Measurements from ENCODE around the gene IL2RA. TPM values are rescaled to one million over a fixed set of nuclear protein-coding genes. Genes with fewer than 3 reads are reported as not detected.

IL2RA gene
- total RNA-seq, 1 experiment from 2014 or later: not detected

GRCh38 chr10:5970527-5970926 is 91.6 kb downstream of the IL2RA start:
- Histone ChIP-seq H3K36me3 (ENCODE audit: low read depth, low read length) (no peaks in the 10 kb centered on the region), H3K79me2 (ENCODE audit: low read length) (0 out of 2 replicates have a peak, but pooled peaks cover 7% of the 10 kb centered on the region), H3K27me3 (ENCODE audit: low read length) (no peaks in the 10 kb centered on the region), H3K9me2 (replicated peaks; ENCODE audit: low read length) (no peaks in the 10 kb centered on the region), H3K4me2 (ENCODE audit: low read length) (no peak overlapping the region), H3F3A (ENCODE audit: low read length, unreplicated experiment) (no peaks in the 10 kb centered on the region), H3K27ac (ENCODE audit: low read length) (no peak overlapping the region), H3K9me3 (ENCODE audit: low read length) (no peaks in the 10 kb centered on the region), H4K20me1 (ENCODE audit: low read length) (no peaks in the 10 kb centered on the region), H3K9ac (ENCODE audit: low read length) (no peak overlapping the region), H2AFZ (ENCODE audit: low read length) (no peak overlapping the region), H3K4me1 (ENCODE audit: insufficient read depth, low read length) (no peaks in the 10 kb centered on the region), H3K4me3 (ENCODE audit: low read length) (no peak overlapping the region)
- no TSS peak for BruUV-seq (replicated peaks)
- ATAC-seq: no peak
- no peak for TF ChIP-seq CTCF (conservative IDR thresholded peaks at IDR 0.05; ENCODE audit: low read depth, low read length)
- TF ChIP-seq EZH2 (IDR thresholded peaks at IDR 0.05; ENCODE audit: low read length, unreplicated experiment): no peak
- DNase-seq: no peak
- intact Hi-C loops (cut with micrococcal nuclease): no loop called here
- ChIA-PET CTCF (no interaction called here), POLR2A (ENCODE audit: unreplicated experiment) (no interaction called here)

- H3K27me3 ChIP-seq (ENCODE audit: low read length): no peaks in the 10 kb centered on the region
- ChIA-PET POLR2A (ENCODE audit: unreplicated experiment) (no interaction called here), CTCF (no interaction called here)
- no peak overlapping the region for H2AFZ ChIP-seq (ENCODE audit: low read length)
- no peaks in the 10 kb centered on the region for H3K9me3 ChIP-seq (ENCODE audit: low read length)
- H3K9me2 ChIP-seq (replicated peaks; ENCODE audit: low read length): no peaks in the 10 kb centered on the region
- H3K27ac ChIP-seq (ENCODE audit: low read length): no peak overlapping the region
- BruUV-seq (replicated peaks): no TSS peak
- H3K4me2 ChIP-seq (ENCODE audit: low read length): no peak overlapping the region
- TF ChIP-seq CTCF (conservative IDR thresholded peaks at IDR 0.05; ENCODE audit: low read depth, low read length) (no peak), EZH2phosphoT487 (IDR thresholded peaks at IDR 0.05; ENCODE audit: borderline replicate concordance, low read length) (no peak), EZH2 (IDR thresholded peaks at IDR 0.05; ENCODE audit: low read length, unreplicated experiment) (no peak)
- no peak for DNase-seq
- no peaks in the 10 kb centered on the region for H4K20me1 ChIP-seq (ENCODE audit: low read length)
- H3K4me1 ChIP-seq (ENCODE audit: insufficient read depth, low read length): no peaks in the 10 kb centered on the region
- no peak for ATAC-seq
- H3K79me2 ChIP-seq (ENCODE audit: low read length): 0 out of 2 replicates have a peak, but pooled peaks cover 4% of the 10 kb centered on the region
- H3F3A ChIP-seq (ENCODE audit: low read length, unreplicated experiment): no peaks in the 10 kb centered on the region
- H3K4me3 ChIP-seq (ENCODE audit: low read length): no peak overlapping the region
- no peaks in the 10 kb centered on the region for H3K36me3 ChIP-seq (ENCODE audit: low read depth, low read length)
- intact Hi-C loops (cut with micrococcal nuclease): no loop called here
- no peak overlapping the region for H3K9ac ChIP-seq (ENCODE audit: low read length)
These were observed 92.1 kb downstream of the IL2RA start for GRCh38 chr10:5970066-5970465.

DNA sequence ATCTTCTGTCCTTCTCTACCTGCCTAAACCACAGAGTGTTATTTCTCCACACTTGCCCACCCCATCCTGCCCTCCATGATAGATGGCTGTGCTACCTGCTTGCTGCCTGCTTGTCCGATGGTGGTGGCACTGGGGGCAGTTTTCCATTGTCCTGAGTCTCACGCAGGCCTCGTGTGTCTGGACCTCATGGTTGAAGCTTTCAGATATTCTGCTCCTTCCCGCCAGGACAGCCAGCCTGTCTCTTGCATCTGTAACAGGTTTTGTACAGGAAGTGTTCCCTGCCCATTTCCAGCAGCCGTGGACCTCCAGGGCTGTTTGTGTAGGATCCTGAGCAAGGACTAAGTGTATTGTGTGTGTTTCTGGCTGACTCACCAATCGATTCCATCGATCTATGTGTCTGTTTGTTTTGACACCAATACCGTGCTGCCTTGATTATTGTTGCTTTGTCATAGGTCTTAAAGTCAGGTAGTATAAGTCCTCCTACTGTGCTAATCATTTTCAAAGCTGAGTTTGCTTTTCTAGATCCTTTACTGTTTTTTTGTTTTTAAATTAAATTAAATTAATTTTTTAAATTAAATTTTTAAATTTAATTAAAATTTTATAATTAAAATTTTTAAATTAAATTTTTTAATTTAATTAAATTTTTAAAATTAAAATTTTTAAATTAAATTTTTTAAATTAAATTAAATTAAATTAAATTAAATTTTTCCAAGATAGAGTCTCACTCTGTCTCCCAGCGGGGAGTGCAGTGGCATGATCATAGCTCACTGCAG is 93.3 kb downstream of the IL2RA start:
- ChIA-PET CTCF (no interaction called here), POLR2A (ENCODE audit: unreplicated experiment) (no interaction called here)
- Histone ChIP-seq H3K36me3 (ENCODE audit: low read depth, low read length) (no peaks in the 10 kb centered on the region), H3K79me2 (ENCODE audit: low read length) (no peaks in the 10 kb centered on the region), H3K9ac (ENCODE audit: low read length) (no peak overlapping the region), H3K27me3 (ENCODE audit: low read length) (no peaks in the 10 kb centered on the region), H3K9me3 (ENCODE audit: low read length) (no peaks in the 10 kb centered on the region), H3K4me3 (ENCODE audit: low read length) (no peak overlapping the region), H3K9me2 (replicated peaks; ENCODE audit: low read length) (no peaks in the 10 kb centered on the region), H4K20me1 (ENCODE audit: low read length) (no peaks in the 10 kb centered on the region), H3K4me2 (ENCODE audit: low read length) (no peak overlapping the region), H3K27ac (ENCODE audit: low read length) (no peak overlapping the region), H3K4me1 (ENCODE audit: insufficient read depth, low read length) (no peaks in the 10 kb centered on the region), H2AFZ (ENCODE audit: low read length) (no peak overlapping the region), H3F3A (ENCODE audit: low read length, unreplicated experiment) (no peaks in the 10 kb centered on the region)
- intact Hi-C loops (cut with micrococcal nuclease): no loop called here
- DNase-seq (no peak), ATAC-seq (no peak)
- no peak for TF ChIP-seq CTCF (conservative IDR thresholded peaks at IDR 0.05; ENCODE audit: low read depth, low read length)
- TF ChIP-seq EZH2 (IDR thresholded peaks at IDR 0.05; ENCODE audit: low read length, unreplicated experiment): no peak
- no peak for TF ChIP-seq EZH2phosphoT487 (IDR thresholded peaks at IDR 0.05; ENCODE audit: borderline replicate concordance, low read length)
- BruUV-seq (replicated peaks): no TSS peak

All from PC-3 (cell line).